ENCODE data around the gene ZNF750. TPM values are rescaled to one million over a fixed set of nuclear protein-coding genes. Genes with fewer than 3 reads are reported as not detected.

Gene ZNF750
- total and polyA plus RNA-seq, 2 donors (not counting 3 experiments of a cell fraction or from before 2014, with no cell fraction given), result 0.15 to 0.80 TPM

- Histone ChIP-seq H3K27me3 (ENCODE audit: control insufficient read depth in 2 of 2, insufficient read depth in 2 of 2, low read length in 2 of 2) (no peaks in the 10 kb centered on the region), H3K4me3 (replicated peaks in 1 of 3; ENCODE audit: insufficient read depth in 1 of 3, low read depth in 1 of 3, low read length in 3 of 3) (no peak overlapping the region), H3K4me2 (ENCODE audit: insufficient read depth, low read length) (no peak overlapping the region), H4K20me1 (replicated peaks; ENCODE audit: control insufficient read depth, extremely low read depth, insufficient read depth, low read length) (no peaks in the 10 kb centered on the region), H3K4me1 (ENCODE audit: control insufficient read depth, extremely low read depth, insufficient read depth, low read length) (no peaks in the 10 kb centered on the region), H3K9me3 (replicated peaks; ENCODE audit: control insufficient read depth, insufficient read depth, low read length) (no peaks in the 10 kb centered on the region), H3K9me1 (replicated peaks; ENCODE audit: control insufficient read depth, extremely low read depth, insufficient read depth, low read length) (no peaks in the 10 kb centered on the region), H3K9ac (replicated peaks; ENCODE audit: extremely low read depth, insufficient read depth, low read length) (no peak overlapping the region), H3K79me2 (ENCODE audit: control insufficient read depth, insufficient read depth, low read length) (no peaks in the 10 kb centered on the region), H3K36me3 (ENCODE audit: control insufficient read depth in 2 of 2, extremely low read depth in 1 of 2, insufficient read depth in 2 of 2, low read length in 2 of 2) (no peaks in the 10 kb centered on the region), H3K27ac (ENCODE audit: insufficient read depth, low read depth, low read length) (no peak overlapping the region), H2AFZ (ENCODE audit: low read depth, low read length) (no peak overlapping the region)
- FAIRE-seq (no peak), DNase-seq (ENCODE audit: low read depth, low spot score) (no peak)
- intact Hi-C loops (cut with micrococcal nuclease), result no loop called here
- ChIA-PET CTCF (interaction anchor here (1.0 to 1.3 kb wide), 3 partner anchors 9 to 54 kb away, joined by 3 to 6 read pairs (median 4); no protein-coding TSS in a partner anchor), POLR2A (no interaction called here)
- no peak for TF ChIP-seq POLR2A (IDR thresholded peaks at IDR 0.05; ENCODE audit: low read depth, low read length)
- TF ChIP-seq EZH2 (IDR thresholded peaks at IDR 0.05; ENCODE audit: borderline replicate concordance, low read depth, low read length, severe bottlenecking), result no peak
- no peak for TF ChIP-seq POLR2AphosphoS5 (IDR thresholded peaks at IDR 0.05; ENCODE audit: insufficient read depth, low read depth, low read length)
- no peak for TF ChIP-seq CTCF (IDR thresholded peaks at IDR 0.05; ENCODE audit: extremely low read depth in 1 of 2, insufficient read depth in 1 of 2, low read depth in 1 of 2, low read length in 2 of 2)
- no TSS peak for BruUV-seq (replicated peaks)
- dilution Hi-C loops (cut with MboI; ENCODE audit: extremely low pct_ligation_motif_present, low sequenced_read_pairs), result no loop called here
These were observed 3.9 kb downstream of the ZNF750 start for GRCh38 chr17:82835766-82836512.

- ChIA-PET POLR2A (no interaction called here), CTCF (no interaction called here)
- Histone ChIP-seq H3K4me1 (ENCODE audit: control insufficient read depth, extremely low read depth, insufficient read depth, low read length) (no peaks in the 10 kb centered on the region), H3K79me2 (ENCODE audit: control insufficient read depth, insufficient read depth, low read length) (no peaks in the 10 kb centered on the region), H3K9me3 (replicated peaks; ENCODE audit: control insufficient read depth, insufficient read depth, low read length) (no peaks in the 10 kb centered on the region), H3K27me3 (ENCODE audit: control insufficient read depth in 2 of 2, insufficient read depth in 2 of 2, low read length in 2 of 2) (no peaks in the 10 kb centered on the region), H3K9ac (replicated peaks; ENCODE audit: extremely low read depth, insufficient read depth, low read length) (no peak overlapping the region), H3K4me3 (replicated peaks in 1 of 3; ENCODE audit: insufficient read depth in 1 of 3, low read depth in 1 of 3, low read length in 3 of 3) (no peak overlapping the region), H3K27ac (ENCODE audit: insufficient read depth, low read depth, low read length) (no peak overlapping the region), H4K20me1 (replicated peaks; ENCODE audit: control insufficient read depth, extremely low read depth, insufficient read depth, low read length) (no peaks in the 10 kb centered on the region), H3K9me1 (replicated peaks; ENCODE audit: control insufficient read depth, extremely low read depth, insufficient read depth, low read length) (no peaks in the 10 kb centered on the region), H2AFZ (ENCODE audit: low read depth, low read length) (no peak overlapping the region), H3K4me2 (ENCODE audit: insufficient read depth, low read length) (no peak overlapping the region), H3K36me3 (ENCODE audit: control insufficient read depth in 2 of 2, extremely low read depth in 1 of 2, insufficient read depth in 2 of 2, low read length in 2 of 2) (no peaks in the 10 kb centered on the region)
- no peak for TF ChIP-seq GATA2 (IDR thresholded peaks at IDR 0.05; ENCODE audit: insufficient read depth, insufficient read length, low read depth, low read length)
- no peak for TF ChIP-seq CTCF (IDR thresholded peaks at IDR 0.05; ENCODE audit: extremely low read depth in 1 of 2, insufficient read depth in 1 of 2, low read depth in 1 of 2, low read length in 2 of 2)
- no peak for TF ChIP-seq EZH2 (IDR thresholded peaks at IDR 0.05; ENCODE audit: borderline replicate concordance, low read depth, low read length, severe bottlenecking)
- no peak for TF ChIP-seq POLR2A (IDR thresholded peaks at IDR 0.05; ENCODE audit: low read depth, low read length)
- no peak for TF ChIP-seq MYC (IDR thresholded peaks at IDR 0.05; ENCODE audit: low read depth, low read length)
- TF ChIP-seq MAX (IDR thresholded peaks at IDR 0.05; ENCODE audit: insufficient read depth, insufficient read length), result no peak
- TF ChIP-seq FOS (IDR thresholded peaks at IDR 0.05; ENCODE audit: borderline replicate concordance, insufficient read depth, low read length), result no peak
- no peak for TF ChIP-seq JUN (IDR thresholded peaks at IDR 0.05; ENCODE audit: borderline replicate concordance, insufficient read depth, insufficient read length, low read depth)
- no peak for TF ChIP-seq POLR2AphosphoS5 (IDR thresholded peaks at IDR 0.05; ENCODE audit: insufficient read depth, low read depth, low read length)
- no TSS peak for BruUV-seq (replicated peaks)
- dilution Hi-C loops (cut with MboI; ENCODE audit: extremely low pct_ligation_motif_present, low sequenced_read_pairs) (no loop called here), intact Hi-C loops (cut with micrococcal nuclease) (no loop called here)
- no peak for FAIRE-seq
- no peak for DNase-seq (ENCODE audit: low read depth, low spot score)
These were observed 4.7 kb downstream of the ZNF750 start for GRCh38 chr17:82835122-82835521.
